OCI-LY7 (cell line): ENCODE data around the gene NHLRC2. TPM values are rescaled to one million over a fixed set of nuclear protein-coding genes. Genes with fewer than 3 reads are reported as not detected.

ENCODE experiments used
- BruUV-seq: library from RNA; stranded (reverse); fragments of 400-500 nt; replicated peaks from 2 replicates; lab custom pipeline; 2021; lab: Mats Ljungman, UMichigan
- CTCF ChIA-PET: fragments of 300-600 bp; sonication (Branson Sonifier 250); formaldehyde crosslinking; loops from one replicate; lab custom pipeline; 2022; ENCODE audit warnings: antibody characterized with exemption; ENCODE audit not compliant: unreplicated experiment; lab: Charles Lee
- POLR2A ChIA-PET: fragments of 300-600 bp; sonication (Branson Sonifier 250); formaldehyde crosslinking; loops from one replicate; lab custom pipeline; 2022; ENCODE audit warnings: antibody characterized with exemption; lab: Charles Lee
- DNase-seq: peaks from one replicate; pipeline ENCODE4 v3.0.0-alpha.2; 2015; ENCODE audit warnings: low spot score
- H2AFZ ChIP-seq: fragments of 200-600 bp; sonication (generic), shearing (Covaris generic); 2 replicates; pipeline ENCODE4 v1.6.1; 2014; ENCODE audit warnings: mild to moderate bottlenecking, antibody characterized with exemption, low read length, moderate library complexity
- H3K27ac ChIP-seq: fragments of 200-600 bp; sonication (generic); 2 replicates; pipeline ENCODE4 v1.5.1; 2014; ENCODE audit warnings: mixed run types, low read depth, mild to moderate bottlenecking, moderate library complexity, low read length, inconsistent platforms; ENCODE audit not compliant: poor library complexity, severe bottlenecking
- H3K36me3 ChIP-seq: fragments of 200-600 bp; sonication (generic); 2 replicates; pipeline ENCODE4 v1.6.1; 2014; ENCODE audit warnings: mild to moderate bottlenecking, antibody characterized with exemption, low read length, moderate library complexity, mixed read lengths; ENCODE audit not compliant: insufficient read depth
- H3K4me1 ChIP-seq: fragments of 200-600 bp; sonication (generic); 2 replicates; pipeline ENCODE4 v1.5.1; 2014; ENCODE audit warnings: mild to moderate bottlenecking, low read length; ENCODE audit not compliant: insufficient read depth, poor library complexity, severe bottlenecking
- H3K4me2 ChIP-seq: fragments of 200-600 bp; sonication (generic); 2 replicates; pipeline ENCODE4 v1.6.1; 2014; ENCODE audit warnings: mild to moderate bottlenecking, low read length
- H3K4me3 ChIP-seq: fragments of 200-600 bp; sonication (generic); 2 replicates; pipeline ENCODE4 v1.5.1; 2014; ENCODE audit warnings: mild to moderate bottlenecking, low read depth, low read length; ENCODE audit not compliant: poor library complexity, severe bottlenecking
- H3K79me2 ChIP-seq: fragments of 200-600 bp; sonication (generic); 2 replicates; pipeline ENCODE4 v1.6.1; 2016; ENCODE audit warnings: low read depth, mild to moderate bottlenecking, low read length, moderate library complexity, mixed read lengths; ENCODE audit not compliant: insufficient read depth
- H3K9me2 ChIP-seq: fragments of 200-600 bp; sonication (generic); 2 replicates; pipeline ENCODE4 v1.6.1; 2016; ENCODE audit warnings: mild to moderate bottlenecking, low read length, mixed read lengths; ENCODE audit not compliant: insufficient read depth
- H3K9me3 ChIP-seq: fragments of 200-600 bp; sonication (generic); 2 replicates; pipeline ENCODE4 v1.6.1; 2014; ENCODE audit warnings: mild to moderate bottlenecking, mixed run types, low read length, mixed read lengths
- H4K20me1 ChIP-seq: fragments of 200-600 bp; sonication (generic); 2 replicates; pipeline ENCODE4 v1.6.1; 2014; ENCODE audit warnings: mild to moderate bottlenecking, antibody characterized with exemption, low read length, moderate library complexity, mixed read lengths; ENCODE audit not compliant: insufficient read depth
- EZH2phosphoT487 ChIP-seq: fragments of 200-600 bp; sonication (generic); IDR thresholded peaks from 2 replicates; pipeline ENCODE4 v1.6.1; 2018; ENCODE audit warnings: low read depth, borderline replicate concordance, mild to moderate bottlenecking, mixed run types, antibody characterized with exemption, low read length, moderate library complexity, mixed read lengths
- intact Hi-C: fragments of 100-400 bp; cut with micrococcal nuclease; formaldehyde crosslinking; loops from one replicate; pipeline ENCODE4 v1.10.0; 2022; ENCODE audit not compliant: unreplicated experiment
- total RNA-seq, 2 experiments: library from RNA; depleted of rRNA in 1 of 2; stranded (reverse); fragments of >200 nt in 1 of 2; shearing (Covaris generic) in 1 of 2; gene quantifications; 2 replicates each; pipeline ENCODE4 v1.2.3, GENCODE V29; 2014 to 2022
- TF ChIP-seq, protein P1 (sequence below): fragments of 200-600 bp; sonication (generic); conservative IDR thresholded peaks from 2 replicates; pipeline ENCODE4 v1.5.1; 2014; ENCODE audit warnings: mild to moderate bottlenecking, antibody characterized with exemption, low read length, moderate library complexity, mixed read lengths

NHLRC2 gene
- total RNA-seq, 2 experiments from 2014 or later = 28.6 to 44.5 TPM

DNA sequence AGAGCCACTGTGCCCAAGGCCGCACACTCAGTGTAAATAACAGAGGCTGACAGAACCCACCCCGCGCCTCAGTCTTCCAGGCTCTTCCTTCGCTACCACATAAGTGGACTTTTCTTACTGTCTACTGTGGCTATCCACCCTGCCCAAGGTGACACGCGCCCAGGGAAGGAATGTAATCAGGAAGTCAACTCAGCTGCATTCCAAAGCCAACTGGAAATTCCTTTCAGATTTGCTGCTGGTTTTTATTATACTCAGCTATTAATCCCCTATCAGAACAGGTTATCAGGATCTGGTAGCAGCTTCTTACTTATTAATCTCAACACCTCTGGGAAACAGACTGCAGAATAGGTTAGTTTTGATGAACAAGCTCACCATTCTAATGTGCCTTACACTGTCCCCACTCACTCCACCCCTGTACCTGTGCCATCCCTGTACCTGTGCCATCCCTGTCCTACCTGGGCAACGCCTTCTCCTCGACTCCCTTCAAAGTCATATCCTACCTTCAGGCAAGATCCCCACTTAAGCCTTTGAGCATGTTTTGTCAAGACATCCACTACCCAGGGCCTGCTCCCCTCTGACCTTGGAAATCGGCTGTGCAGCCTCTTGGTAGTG is 90.7 kb downstream of the NHLRC2 start:
- POLR2A ChIA-PET = interaction anchor here (0.5 to 1.5 kb wide), 3 partner anchors 9 to 88 kb away, joined by 3 read pairs; no protein-coding TSS in a partner anchor

DNA sequence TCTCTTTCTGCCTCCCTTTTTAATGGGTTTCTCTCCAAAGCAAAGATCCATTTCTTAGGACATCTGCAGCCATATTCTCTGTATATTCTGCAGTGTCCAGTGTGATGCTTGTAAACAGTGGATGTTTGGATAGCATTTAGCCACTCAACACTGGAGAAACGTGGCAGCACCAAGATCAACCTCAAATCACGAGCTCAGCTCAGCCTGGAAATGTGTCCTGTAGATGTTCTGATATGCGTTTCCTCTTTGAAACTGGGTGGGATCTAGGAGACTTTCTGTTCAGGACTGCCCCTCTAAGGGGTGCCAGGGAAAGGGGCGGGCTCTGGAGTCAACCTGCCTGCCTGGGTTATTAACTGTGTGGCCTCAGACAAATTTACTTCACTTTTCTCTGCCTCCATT is 91.2 kb downstream of the NHLRC2 start:
- DNase-seq = no peak
- no peaks in the 10 kb centered on the region for H3K9me2 ChIP-seq
- H3K4me2 ChIP-seq = no peak overlapping the region
- no peaks in the 10 kb centered on the region for H4K20me1 ChIP-seq
- H3K27ac ChIP-seq = no peak overlapping the region
- CTCF ChIA-PET = no interaction called here
- no peaks in the 10 kb centered on the region for H3K4me1 ChIP-seq
- H3K36me3 ChIP-seq = no peaks in the 10 kb centered on the region
- POLR2A ChIA-PET = interaction anchor here (1.5 kb wide), 2 partner anchors 8 to 88 kb away, joined by 3 read pairs; no protein-coding TSS in a partner anchor
- no peak overlapping the region for H3K4me3 ChIP-seq
- BruUV-seq = no TSS peak
- H2AFZ ChIP-seq = no peak overlapping the region
- no peaks in the 10 kb centered on the region for H3K79me2 ChIP-seq
- no peaks in the 10 kb centered on the region for H3K9me3 ChIP-seq
- intact Hi-C loops = no loop called here
- TF ChIP-seq, protein P1, sequence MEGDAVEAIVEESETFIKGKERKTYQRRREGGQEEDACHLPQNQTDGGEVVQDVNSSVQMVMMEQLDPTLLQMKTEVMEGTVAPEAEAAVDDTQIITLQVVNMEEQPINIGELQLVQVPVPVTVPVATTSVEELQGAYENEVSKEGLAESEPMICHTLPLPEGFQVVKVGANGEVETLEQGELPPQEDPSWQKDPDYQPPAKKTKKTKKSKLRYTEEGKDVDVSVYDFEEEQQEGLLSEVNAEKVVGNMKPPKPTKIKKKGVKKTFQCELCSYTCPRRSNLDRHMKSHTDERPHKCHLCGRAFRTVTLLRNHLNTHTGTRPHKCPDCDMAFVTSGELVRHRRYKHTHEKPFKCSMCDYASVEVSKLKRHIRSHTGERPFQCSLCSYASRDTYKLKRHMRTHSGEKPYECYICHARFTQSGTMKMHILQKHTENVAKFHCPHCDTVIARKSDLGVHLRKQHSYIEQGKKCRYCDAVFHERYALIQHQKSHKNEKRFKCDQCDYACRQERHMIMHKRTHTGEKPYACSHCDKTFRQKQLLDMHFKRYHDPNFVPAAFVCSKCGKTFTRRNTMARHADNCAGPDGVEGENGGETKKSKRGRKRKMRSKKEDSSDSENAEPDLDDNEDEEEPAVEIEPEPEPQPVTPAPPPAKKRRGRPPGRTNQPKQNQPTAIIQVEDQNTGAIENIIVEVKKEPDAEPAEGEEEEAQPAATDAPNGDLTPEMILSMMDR = no peak
- TF ChIP-seq EZH2phosphoT487 = no peak

More for the DNA sequence above, 90.7 kb downstream of the NHLRC2 start:
- Histone ChIP-seq H3K36me3 (no peaks in the 10 kb centered on the region), H4K20me1 (no peaks in the 10 kb centered on the region), H3K79me2 (no peaks in the 10 kb centered on the region), H3K27ac (no peak overlapping the region), H3K9me3 (no peaks in the 10 kb centered on the region), H3K4me1 (no peaks in the 10 kb centered on the region), H3K4me2 (no peak overlapping the region), H2AFZ (no peak overlapping the region), H3K4me3 (no peak overlapping the region), H3K9me2 (no peaks in the 10 kb centered on the region)
- no TSS peak for BruUV-seq
- CTCF ChIA-PET = no interaction called here
- TF ChIP-seq, protein P1 = no peak
- TF ChIP-seq EZH2phosphoT487 = no peak
- DNase-seq = no peak
- intact Hi-C loops = no loop called here
